Activated CD8-positive, alpha-beta memory T cell treated with anti-CD3 and anti-CD28 coated beads for 36 hours (primary cell): ENCODE measurements around the gene EDARADD. TPM values are rescaled to one million over a fixed set of nuclear protein-coding genes. Genes with fewer than 3 reads are reported as not detected.

Experiments used
- CTCF ChIA-PET: fragments of 350-600 bp; sonication (Branson Sonifier 250); formaldehyde crosslinking; loops from one replicate; lab custom pipeline; 2021; ENCODE audit warnings: antibody characterized with exemption; lab: Charles Lee
- POLR2A ChIA-PET: fragments of 350-600 bp; sonication (Branson Sonifier 250); formaldehyde crosslinking; loops from one replicate; lab custom pipeline; 2021; ENCODE audit warnings: antibody characterized with exemption; lab: Charles Lee
- total RNA-seq, 2 experiments: library from RNA; stranded (reverse); gene quantifications; one replicate each; pipeline ENCODE4 v1.2.3, GENCODE V29; 2021

EDARADD gene
- total RNA-seq, 2 experiments from 2014 or later = 15.7 to 16.3 TPM

DNA sequence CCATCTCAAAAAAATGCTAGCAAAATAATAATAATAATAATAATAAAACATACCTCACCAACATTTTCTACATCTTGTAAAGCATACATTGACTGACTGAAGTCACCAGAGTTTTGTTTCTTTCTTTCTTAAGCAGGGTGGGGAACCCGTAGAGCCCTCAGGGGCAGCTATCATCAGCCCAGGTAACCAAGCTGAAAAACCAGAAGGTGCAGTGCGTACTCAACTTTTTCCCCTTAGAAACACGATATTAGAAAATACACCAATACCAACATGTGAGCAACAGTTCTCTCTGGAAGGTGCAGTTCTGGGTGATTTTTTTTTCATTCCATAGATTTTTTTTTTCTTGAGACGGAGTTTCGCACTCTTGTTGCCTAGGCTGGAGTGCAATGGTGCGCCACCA, 75.4 kb downstream of the EDARADD start:
- CTCF ChIA-PET = interaction anchor here (1.4 kb wide), 1 partner anchor 13 kb away, joined by 3 read pairs; no protein-coding TSS in a partner anchor
- POLR2A ChIA-PET = interaction anchor here (0.7 kb wide), 1 partner anchor 241 kb away, joined by 5 read pairs; no protein-coding TSS in a partner anchor

DNA sequence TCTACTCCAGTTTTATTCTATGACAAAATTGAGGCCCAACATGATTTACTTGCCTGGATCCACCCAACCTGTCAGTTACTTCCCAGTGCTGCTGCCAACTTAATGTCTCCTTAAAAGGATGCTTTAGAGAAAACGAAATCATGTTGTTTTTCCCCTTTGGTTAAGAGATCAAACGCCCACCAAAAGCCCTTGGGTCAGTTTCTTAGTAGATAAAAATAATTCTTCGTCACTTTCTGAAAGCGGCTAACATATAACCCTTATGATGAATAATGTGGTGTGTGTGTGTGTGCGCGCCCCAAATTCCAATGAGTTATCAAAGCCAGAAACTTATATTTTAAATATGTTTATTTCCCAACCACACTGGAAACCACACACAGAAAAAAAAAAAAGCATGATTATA, 77.0 kb downstream of the EDARADD start:
- CTCF ChIA-PET = no interaction called here
- POLR2A ChIA-PET = no interaction called here

DNA sequence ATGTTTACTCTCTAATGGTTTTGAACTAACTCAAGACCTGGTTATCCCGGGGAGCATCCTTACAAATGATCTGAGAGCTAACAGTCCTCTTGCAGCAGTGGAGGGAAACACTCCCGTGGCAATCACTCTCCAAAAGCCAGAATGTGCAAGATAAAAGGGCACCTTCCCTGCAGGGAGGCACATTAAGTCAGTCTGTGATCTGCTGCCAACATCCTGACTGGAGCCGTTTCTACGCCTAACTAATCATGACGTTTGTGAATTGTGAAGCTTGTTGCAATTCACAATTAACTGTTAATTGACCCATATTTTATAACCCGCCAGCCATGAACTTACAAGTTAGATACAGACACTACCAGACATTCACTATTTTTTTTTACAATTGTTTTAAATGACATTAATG, 77.6 kb downstream of the EDARADD start:
- POLR2A ChIA-PET = no interaction called here
- CTCF ChIA-PET = no interaction called here

DNA sequence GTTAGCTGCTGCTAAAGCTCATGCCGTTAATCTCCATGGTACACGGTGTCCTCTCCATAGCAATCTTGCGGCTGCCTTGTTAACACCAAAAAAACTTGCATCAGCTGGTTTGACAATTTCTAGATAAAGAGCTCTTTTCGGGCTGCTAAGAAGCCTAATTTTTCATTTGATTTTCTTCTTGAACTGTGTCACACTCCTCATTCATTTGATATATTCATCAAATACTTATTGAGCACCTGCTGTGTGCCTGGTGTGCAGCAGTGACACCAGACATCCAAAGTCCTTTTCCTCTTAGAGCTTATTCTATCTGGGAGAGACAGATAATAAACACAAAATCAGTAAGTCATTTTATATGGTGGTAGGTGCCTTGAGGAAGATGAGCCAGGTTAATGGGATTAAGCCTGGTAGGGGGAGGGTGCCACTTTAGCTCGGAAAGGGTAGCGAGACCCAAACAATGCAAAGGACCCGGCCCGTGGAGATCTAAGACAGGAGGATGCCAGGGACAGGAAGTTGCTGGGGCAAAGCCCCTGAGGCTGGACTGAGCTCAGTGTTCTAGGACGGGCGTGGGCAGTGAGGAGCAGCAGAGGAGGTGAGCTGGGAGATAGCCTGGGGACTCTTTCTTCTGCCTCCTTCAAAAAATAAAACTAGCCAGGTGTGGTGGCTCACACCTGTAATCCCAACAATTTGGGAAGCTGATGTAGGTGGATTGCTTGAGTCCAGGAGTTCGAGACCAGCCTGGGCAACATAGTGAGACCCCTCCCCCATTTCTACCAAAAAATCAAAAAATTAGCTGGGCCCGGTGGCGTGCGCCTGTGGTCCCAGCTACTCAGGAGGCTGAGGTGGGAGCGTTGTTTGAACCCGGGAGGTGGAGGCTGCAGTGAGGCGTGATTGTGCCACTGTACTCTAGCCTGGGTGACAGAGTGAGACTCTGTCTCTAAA, 79.0 kb downstream of the EDARADD start:
- POLR2A ChIA-PET = no interaction called here
- CTCF ChIA-PET = no interaction called here

DNA sequence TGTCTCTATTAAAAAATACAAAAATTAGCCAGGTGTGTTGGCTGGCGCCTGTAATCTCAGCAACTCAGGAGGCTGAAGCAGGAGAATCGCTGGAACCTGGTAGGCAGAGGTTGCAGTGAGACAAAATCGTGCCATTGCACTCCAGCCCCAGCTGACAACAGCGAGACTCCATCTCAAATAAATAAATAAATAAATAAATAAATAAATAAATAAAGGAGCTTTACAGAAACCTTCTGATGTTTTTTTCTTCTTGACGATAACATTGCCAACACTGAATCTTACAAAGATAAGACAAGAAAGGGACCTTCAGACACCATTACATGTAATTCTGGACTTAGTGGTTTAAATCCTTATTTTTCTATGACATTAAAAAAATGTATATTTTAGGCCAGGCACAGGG, 81.9 kb downstream of the EDARADD start:
- CTCF ChIA-PET = no interaction called here
- POLR2A ChIA-PET = no interaction called here

DNA sequence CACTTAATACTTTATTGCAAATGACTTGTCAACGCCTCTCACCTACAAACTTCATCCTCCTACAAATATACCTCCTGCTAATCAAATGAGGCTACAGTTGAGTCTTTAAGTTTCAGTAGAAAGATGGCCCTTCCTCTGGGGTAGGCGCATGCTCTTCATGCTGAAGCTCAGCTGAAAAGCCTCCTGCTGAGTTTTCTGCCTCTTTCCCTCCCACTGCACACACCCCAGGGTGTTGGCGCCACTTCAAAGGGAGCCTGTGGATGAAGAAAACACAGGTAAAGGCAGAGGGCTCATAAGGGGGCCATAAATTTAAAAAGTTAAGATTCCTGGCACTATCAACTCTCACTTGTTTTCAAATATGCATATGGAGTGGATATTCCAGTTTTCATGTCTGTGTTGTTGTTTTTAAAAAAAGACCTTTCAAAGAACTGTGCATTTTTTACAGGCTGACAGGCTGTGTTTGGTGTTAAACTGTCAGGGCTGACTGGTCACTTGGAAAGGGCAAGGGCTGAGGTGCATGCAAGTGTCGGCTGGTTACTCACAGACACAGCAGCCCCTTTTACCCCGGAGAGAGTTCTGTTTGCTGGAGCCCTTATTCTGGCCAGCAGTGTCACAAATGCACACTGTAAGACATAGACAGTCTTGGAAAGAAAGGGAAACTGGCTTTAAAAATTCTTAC, 86.8 kb downstream of the EDARADD start:
- ChIA-PET POLR2A (interaction anchor here (0.5 kb wide), 1 partner anchor 340 kb away, joined by 3 read pairs; no protein-coding TSS in a partner anchor), CTCF (no interaction called here)

DNA sequence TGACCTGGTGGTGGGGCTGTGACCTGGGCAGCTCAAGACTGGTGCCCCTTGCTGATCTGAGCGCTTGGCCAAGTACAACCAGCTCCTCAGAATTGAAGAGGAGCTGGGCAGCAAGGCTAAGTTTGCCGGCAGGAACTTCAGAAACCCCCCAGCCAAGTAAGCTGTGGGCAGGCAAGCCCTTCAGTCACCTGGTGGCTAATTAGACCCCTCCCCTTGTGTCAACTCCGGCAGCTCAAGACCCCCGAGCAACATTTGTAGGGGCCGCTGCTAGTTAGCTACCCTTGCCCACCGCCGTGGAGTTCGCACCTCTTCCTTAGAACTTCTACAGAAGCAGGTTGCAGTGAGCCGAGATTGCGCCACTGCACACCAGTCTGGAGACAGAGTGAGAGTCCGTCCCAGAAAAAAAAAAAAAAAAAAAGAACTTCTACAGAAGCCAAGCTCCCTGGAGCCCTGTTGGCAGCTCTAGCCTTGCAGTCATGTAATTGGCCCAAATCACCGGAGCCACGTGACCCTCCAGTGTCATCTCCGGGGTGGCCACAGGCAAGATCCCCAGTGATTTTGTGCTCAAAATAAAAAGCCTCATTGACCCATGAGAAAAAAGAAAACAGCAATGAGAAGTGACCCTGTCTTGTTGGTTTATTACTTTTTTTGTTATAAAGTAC, 90.4 kb downstream of the EDARADD start:
- CTCF ChIA-PET = no interaction called here
- POLR2A ChIA-PET = no interaction called here

DNA sequence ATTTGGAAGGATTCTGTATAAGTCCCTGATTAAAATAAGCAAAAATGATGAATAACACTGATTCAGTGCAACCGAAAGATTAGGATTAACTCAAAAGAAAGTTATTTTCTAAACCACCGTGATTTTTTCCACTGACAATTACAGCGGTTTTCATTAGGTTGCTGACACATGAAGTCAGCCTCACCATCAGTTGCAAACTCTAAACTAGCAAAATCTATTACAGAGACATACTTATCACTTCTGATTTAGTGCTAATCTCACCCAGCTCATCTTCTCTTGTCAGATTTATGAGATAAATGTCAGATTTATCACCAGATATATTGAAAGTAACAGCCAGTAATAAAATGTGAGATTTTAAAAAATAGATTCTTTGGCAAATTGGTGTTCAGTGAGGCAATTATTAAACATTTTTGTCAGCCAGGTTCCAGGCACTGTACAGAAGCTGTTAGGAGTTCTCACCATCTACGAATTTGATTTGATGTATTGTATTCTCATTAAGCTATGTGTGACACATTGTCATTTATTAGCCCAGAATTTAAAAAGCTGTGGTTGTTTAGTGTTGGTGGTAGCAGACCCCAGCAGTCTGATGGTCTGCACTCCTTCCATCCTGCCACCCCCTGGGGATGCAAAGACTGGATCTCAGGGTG, 92.4 kb downstream of the EDARADD start:
- CTCF ChIA-PET = no interaction called here
- POLR2A ChIA-PET = no interaction called here

DNA sequence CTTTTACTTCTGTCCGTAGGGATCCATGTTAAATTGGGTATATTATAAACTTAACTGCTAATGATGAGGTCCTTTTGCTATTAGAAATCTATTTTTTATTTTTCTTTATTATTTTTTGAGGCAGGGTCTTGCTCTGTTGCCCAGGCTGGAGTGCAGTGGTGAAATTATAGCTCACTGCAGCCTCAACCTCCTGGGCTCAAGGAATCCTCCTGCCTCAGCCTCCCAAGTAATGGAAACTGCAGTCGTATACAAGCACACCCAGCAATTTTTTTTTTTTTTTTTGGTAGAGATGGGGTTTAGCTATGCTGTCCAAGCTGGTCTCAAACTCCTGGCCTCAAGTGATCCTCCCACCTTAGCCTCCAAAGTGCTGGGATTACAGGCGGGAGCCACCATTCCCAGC, 95.1 kb downstream of the EDARADD start:
- POLR2A ChIA-PET = interaction anchor here (0.7 kb wide), 1 partner anchor 201 kb away, joined by 6 read pairs; no protein-coding TSS in a partner anchor

DNA sequence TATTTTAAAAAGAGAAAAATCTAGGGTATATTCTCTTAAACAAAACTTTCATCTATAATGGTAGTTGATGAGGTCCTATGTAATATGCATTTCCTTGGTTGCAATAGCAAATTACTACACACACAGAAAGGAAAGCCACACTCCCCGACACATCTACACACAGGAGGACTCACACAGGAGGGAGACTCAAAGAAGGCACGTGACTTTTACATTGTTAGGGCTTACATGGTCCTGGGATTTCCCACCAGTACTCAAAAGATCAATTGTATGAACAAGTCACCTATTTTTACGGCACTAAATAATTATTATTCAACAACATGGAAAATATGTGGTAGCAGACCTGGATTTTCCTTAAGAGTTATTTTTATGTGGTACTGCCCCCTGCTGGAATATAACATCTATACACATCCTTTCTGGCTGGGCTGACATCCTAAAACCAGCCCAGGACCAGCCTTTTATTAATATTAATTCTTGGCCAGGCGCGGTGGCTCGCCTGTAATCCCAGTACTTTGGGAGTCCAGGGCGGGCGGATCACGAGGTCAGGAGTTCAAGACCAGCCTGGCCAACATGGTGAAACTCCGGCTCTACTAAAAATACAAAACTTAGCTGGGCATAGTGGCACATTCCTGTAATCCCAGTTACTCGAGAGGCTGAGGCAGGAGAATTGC, 95.8 kb downstream of the EDARADD start:
- ChIA-PET POLR2A (interaction anchor here (0.7 kb wide), 1 partner anchor 201 kb away, joined by 6 read pairs; no protein-coding TSS in a partner anchor), CTCF (interaction anchor here (0.8 to 1.7 kb wide), 4 partner anchors 18 to 385 kb away, joined by 3 to 5 read pairs (median 4); no protein-coding TSS in a partner anchor)

More for the DNA sequence above, 95.1 kb downstream of the EDARADD start:
- CTCF ChIA-PET = interaction anchor here (0.7 to 1.7 kb wide), 3 partner anchors 19 to 384 kb away, joined by 4 to 5 read pairs (median 4); no protein-coding TSS in a partner anchor

DNA sequence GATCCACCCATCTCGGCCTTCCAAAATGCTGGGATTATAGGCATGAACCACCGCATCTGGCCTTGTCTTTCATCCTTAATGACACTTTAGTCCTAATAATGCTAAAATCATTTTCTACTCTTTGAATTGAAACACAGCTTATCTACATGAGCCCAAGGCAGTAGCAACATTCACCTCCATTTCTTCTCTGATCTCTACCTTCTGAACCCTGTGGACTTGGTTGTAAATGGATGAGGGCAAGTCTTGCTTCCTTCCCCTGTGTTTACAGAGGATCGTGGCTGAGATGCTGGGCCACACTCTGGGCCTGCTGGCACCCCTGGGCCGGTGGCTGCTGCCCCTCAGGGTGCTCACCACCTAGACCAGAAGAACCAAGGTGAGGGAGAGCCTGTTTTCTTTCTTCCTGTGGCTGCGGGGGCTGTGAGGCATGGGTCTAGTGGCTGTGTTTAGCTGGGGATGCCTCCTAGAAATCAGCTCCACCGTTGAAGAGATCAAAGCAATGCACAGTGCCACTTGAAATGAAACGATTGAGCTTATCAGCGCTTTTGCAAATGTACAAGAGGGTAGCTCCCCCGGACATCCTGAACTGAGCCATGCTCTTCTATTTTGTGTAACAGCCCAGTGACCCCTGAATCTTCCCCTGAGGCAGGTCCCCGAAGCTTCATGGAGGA, 97.5 kb downstream of the EDARADD start:
- ChIA-PET CTCF (interaction anchor here (0.6 kb wide), 1 partner anchor 8 kb away, joined by 3 read pairs; no protein-coding TSS in a partner anchor), POLR2A (no interaction called here)

DNA sequence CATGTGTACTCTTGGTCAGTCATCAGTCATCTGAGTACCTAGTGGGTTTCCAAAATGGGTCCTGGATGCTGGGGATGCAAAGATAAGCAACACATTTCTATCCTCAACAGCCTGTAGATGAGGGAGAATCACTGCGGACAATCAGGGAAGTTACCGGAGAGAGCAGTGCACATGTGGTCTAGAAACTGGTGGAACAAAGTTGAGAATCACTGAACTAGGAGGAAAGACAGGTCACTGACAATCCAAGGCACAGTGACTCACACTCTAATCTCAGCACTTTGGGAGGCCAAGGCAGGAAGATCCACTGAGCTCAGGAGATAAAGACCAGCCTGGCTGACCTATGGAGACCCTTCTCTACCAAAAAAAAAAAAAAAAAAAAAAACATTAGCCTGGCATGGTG, 98.3 kb downstream of the EDARADD start:
- CTCF ChIA-PET = interaction anchor here (0.8 kb wide), 1 partner anchor 32 kb away, joined by 3 read pairs; no protein-coding TSS in a partner anchor
- POLR2A ChIA-PET = no interaction called here

DNA sequence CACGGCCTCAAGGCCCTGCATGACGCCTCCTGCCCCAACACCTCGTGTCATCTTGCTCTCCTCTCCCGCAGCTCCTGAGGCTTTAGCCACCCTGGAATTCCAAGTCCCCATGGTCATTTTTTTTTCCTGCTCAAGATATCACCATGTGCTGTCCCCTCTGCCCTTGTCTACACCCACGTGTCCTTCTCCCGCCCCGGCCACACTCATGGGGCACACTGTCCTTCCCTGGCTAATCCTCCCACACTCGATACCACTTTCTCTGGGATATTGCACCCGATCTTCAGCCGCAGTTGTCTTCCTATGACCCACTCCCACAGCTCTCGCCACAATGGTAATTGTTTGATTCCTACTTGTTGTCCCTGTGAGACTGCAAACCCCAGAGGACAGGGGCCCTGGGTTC, 100.0 kb downstream of the EDARADD start:
- CTCF ChIA-PET = no interaction called here

DNA sequence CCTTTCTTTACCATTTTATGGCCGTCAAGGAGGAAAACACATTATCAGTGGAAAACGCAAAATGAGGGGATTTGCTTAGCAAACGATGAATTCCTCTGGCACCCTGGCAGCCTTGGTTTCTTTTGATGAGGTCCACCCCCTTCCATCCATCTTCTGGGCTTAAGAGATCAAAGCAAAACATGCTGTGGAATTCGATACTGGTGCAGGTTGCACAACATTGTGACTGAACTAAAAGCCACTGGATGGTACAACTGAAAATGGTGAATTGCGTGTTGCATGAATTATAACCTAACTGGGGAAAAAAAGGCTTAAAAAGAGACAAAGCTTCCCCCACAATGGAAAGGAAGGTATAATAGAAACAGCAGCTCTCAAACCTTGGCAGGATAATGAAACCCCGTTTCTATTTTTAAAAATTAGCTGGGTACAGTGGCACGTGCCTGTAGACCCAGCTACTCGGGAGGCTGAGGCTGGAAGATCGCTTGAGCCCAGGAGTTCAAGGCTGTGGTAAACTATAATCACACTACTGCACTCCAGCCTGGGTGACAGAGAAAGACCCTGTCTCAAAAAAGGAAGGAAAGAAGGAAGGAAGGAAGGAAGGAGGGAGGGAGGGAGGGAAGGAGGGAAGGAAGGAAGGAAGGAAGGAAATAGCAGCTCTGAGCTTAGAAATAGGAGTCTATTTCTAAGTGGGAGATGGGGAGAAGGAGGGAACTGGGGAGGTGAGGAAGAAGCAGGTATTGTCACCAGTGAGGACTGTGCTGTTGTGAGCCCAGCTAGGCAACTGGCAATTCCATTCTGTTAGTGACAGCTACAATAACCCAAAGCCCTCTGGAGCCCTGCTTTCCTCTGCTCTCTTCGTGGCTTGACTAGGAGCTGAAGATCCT, 100.7 kb downstream of the EDARADD start:
- ChIA-PET POLR2A (interaction anchor here (0.7 kb wide), 1 partner anchor 117 kb away, joined by 3 read pairs; no protein-coding TSS in a partner anchor), CTCF (interaction anchor here (0.6 kb wide), 1 partner anchor 403 kb away, joined by 4 read pairs; no protein-coding TSS in a partner anchor)

More for the DNA sequence above, 100.0 kb downstream of the EDARADD start:
- POLR2A ChIA-PET = no interaction called here

DNA sequence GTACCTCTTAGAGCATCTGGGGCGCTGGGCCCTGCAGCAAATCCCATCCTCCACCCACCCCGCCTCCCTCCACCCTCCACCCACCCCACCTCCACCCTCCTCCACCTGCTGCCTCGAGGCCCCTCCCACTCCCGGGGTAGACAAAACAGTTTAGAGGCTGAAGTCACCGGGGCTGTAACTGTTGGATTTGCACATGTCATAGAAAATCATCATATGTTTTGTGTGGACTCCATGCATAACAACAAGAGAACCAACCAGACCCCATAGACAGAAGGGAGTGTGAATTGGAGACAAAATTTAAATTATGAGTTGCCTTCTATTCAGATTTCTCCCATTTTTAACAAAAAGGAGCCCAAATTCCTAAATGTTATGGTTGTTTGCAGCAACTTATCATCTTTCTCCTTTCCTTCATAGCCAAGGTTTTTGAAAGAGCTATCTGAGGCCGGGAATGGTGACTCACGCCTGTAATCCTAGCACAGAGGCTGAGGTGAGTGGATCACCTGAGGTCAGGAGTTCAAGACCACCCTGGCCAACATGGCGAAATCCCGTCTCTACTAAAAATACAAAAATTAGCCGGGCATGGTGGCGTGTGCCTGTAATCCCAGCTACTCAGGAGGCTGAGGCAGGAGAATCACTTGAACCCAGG, 101.5 kb downstream of the EDARADD start:
- ChIA-PET CTCF (no interaction called here), POLR2A (interaction anchor here (0.7 kb wide), 1 partner anchor 118 kb away, joined by 3 read pairs; no protein-coding TSS in a partner anchor)

DNA sequence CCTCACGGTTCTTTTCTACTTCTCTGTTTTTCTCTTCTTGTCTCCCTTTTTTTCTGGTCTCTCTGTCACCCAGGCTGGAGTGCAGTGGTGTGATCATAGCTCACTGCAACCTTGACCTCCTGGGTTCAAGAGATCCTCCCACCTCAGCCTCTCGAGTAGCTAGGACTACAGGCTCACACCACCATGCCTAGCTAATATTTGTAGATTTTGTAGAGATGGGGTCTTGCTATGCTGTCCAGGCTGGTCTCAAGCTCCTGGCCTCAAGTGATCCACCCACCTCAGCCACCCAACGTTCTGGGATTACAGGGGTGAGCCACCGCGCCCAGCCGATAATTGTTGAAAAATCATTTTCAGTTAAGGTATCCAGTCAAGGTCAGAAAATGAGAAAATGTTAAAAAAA, 103.8 kb downstream of the EDARADD start:
- POLR2A ChIA-PET = no interaction called here
- CTCF ChIA-PET = no interaction called here
